Neuronal stem cell (in vitro differentiated cells): ENCODE results near the gene PSMD1.

Experiments
- DNase-seq: peaks from one replicate; pipeline ENCODE4 v3.0.0-alpha.2; 2013; ENCODE audit warnings: low spot score
- H2AFZ ChIP-seq: one replicate; pipeline ENCODE4 v1.6.1; 2013; ENCODE audit warnings: mild to moderate bottlenecking, low read length, inconsistent platforms
- H2AK5ac ChIP-seq: 2 replicates; pipeline ENCODE4 v1.6.1; 2013; ENCODE audit warnings: low read depth, mild to moderate bottlenecking, inconsistent platforms, low read length, moderate library complexity, mixed read lengths
- H2BK120ac ChIP-seq: 2 replicates; pipeline ENCODE4 v1.6.1; 2013; ENCODE audit warnings: low read depth, mild to moderate bottlenecking, inconsistent platforms, low read length, moderate library complexity, mixed read lengths
- H2BK12ac ChIP-seq: one replicate; pipeline ENCODE4 v1.6.1; 2013; ENCODE audit warnings: low read length, inconsistent platforms
- H2BK15ac ChIP-seq: 2 replicates; pipeline ENCODE4 v1.6.1; 2013; ENCODE audit warnings: mild to moderate bottlenecking, low read length, inconsistent platforms, mixed read lengths
- H2BK5ac ChIP-seq: one replicate; pipeline ENCODE4 v1.6.1; 2013; ENCODE audit warnings: inconsistent platforms, mild to moderate bottlenecking, low read length, moderate library complexity
- H3K14ac ChIP-seq: one replicate; pipeline ENCODE4 v1.6.1; 2013; ENCODE audit warnings: low read length, inconsistent platforms
- H3K18ac ChIP-seq: 2 replicates; pipeline ENCODE4 v1.6.1; 2013; ENCODE audit warnings: low read length, inconsistent platforms
- H3K23ac ChIP-seq: 2 replicates; pipeline ENCODE4 v1.6.1; 2013; ENCODE audit warnings: low read depth, mild to moderate bottlenecking, mixed read lengths, low read length, inconsistent platforms; ENCODE audit not compliant: poor library complexity
- H3K27ac ChIP-seq: replicated peaks from 3 replicates; pipeline ENCODE4 v1.5.1; 2013; ENCODE audit warnings: low read length, inconsistent platforms
- H3K27me3 ChIP-seq, 3 experiments: 2 replicates each; pipeline ENCODE4 v1.6.1; 2013; ENCODE audit warnings: low read length in 3 of 3, mild to moderate bottlenecking in 2 of 3, inconsistent platforms in 1 of 3, low read depth in 1 of 3, mixed read lengths in 1 of 3, moderate library complexity in 1 of 3; ENCODE audit not compliant: control insufficient read depth in 3 of 3, insufficient read depth in 3 of 3
- H3K36me3 ChIP-seq, 2 donors: replicated peaks in 1 of 2; 2 replicates each; pipeline ENCODE4 v1.6.1; 2013; ENCODE audit warnings: low read length in 2 of 2; ENCODE audit not compliant: control insufficient read depth in 2 of 2, insufficient read depth in 2 of 2
- H3K4ac ChIP-seq: 2 replicates; pipeline ENCODE4 v1.6.1; 2013; ENCODE audit warnings: inconsistent platforms, mild to moderate bottlenecking, low read length, moderate library complexity
- H3K4me1 ChIP-seq, 2 donors: 1 replicate in 1 of 2; 2 replicates in 1 of 2; pipeline ENCODE4 v1.6.1; 2013; ENCODE audit warnings: low read length in 2 of 2, low read depth in 1 of 2; ENCODE audit not compliant: control insufficient read depth in 2 of 2, insufficient read depth in 1 of 2
- H3K4me2 ChIP-seq: one replicate; pipeline ENCODE4 v1.6.1; 2013; ENCODE audit warnings: mild to moderate bottlenecking, low read length, inconsistent platforms; ENCODE audit not compliant: insufficient read depth, poor library complexity, severe bottlenecking
- H3K4me3 ChIP-seq, 2 donors: 2 replicates each; pipeline ENCODE4 v1.5.1; 2013; ENCODE audit warnings: low read length in 2 of 2, mild to moderate bottlenecking in 2 of 2, inconsistent platforms in 1 of 2, moderate library complexity in 1 of 2
- H3K79me1 ChIP-seq: one replicate; pipeline ENCODE4 v1.6.1; 2013; ENCODE audit warnings: low read depth, mild to moderate bottlenecking, inconsistent platforms, low read length, moderate library complexity
- H3K9ac ChIP-seq: one replicate; pipeline ENCODE4 v1.6.1; 2013; ENCODE audit warnings: mild to moderate bottlenecking, low read depth, low read length, inconsistent platforms; ENCODE audit not compliant: poor library complexity
- H3K9me3 ChIP-seq, 2 donors: replicated peaks in 1 of 2; 2 replicates each; pipeline versions ENCODE3 to v1.6.1; 2013; ENCODE audit warnings: low read length in 2 of 2, mild to moderate bottlenecking in 2 of 2, inconsistent platforms in 1 of 2, low read depth in 1 of 2, mixed read lengths in 1 of 2, moderate library complexity in 1 of 2; ENCODE audit not compliant: control insufficient read depth in 2 of 2, insufficient read depth in 1 of 2
- H4K8ac ChIP-seq: one replicate; pipeline ENCODE4 v1.6.1; 2013; ENCODE audit warnings: low read depth, mild to moderate bottlenecking, inconsistent platforms, low read length, moderate library complexity
- H4K91ac ChIP-seq: one replicate; pipeline ENCODE4 v1.6.1; 2013; ENCODE audit warnings: low read length, low read depth, mild to moderate bottlenecking, inconsistent platforms; ENCODE audit not compliant: poor library complexity
- WGBS, 2 donors: extraction: QIAGEN DNeasy Blood & Tissue Kit; methylation state at CpG; one replicate each; pipeline ENCODE4 v1.1.7; 2013; ENCODE audit warnings: missing lambda C conversion rate in 2 of 2, mixed read lengths in 1 of 2; ENCODE audit not compliant: insufficient read length in 2 of 2, insufficient replicate concordance in 1 of 2; ENCODE audit errors: extremely low coverage in 2 of 2; 5-methylcytosine and 5-hydroxymethylcytosine counted together

PSMD1 gene

DNA sequence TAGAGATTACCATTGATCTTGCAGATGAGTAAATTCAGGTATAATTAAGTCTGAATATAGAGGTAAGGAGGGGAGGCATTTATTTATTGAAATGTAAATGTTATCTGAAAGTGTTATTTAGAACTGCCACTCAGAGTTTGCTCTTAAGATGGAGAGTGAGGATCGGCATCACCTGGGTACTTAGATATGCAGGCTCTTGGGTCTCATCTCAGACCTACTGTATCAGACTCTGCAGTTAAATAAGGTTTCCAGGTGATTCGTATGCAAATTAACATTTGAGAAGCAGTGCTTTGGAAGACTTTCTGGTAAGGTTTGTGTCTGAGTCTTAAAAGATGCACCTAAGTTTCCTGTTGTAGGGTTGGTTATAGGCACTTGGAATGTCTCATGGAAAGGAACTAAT, 59.0 kb downstream of the PSMD1 start:
- Histone ChIP-seq H3K79me1 (no peaks in the 10 kb centered on the region), H4K91ac (no peak overlapping the region), H3K27me3 (no peaks in the 10 kb centered on the region), H3K27ac (no peak overlapping the region), H3K9me3 (no peaks in the 10 kb centered on the region), H3K9ac (no peak overlapping the region), H3K4ac (no peak overlapping the region), H4K8ac (no peak overlapping the region), H2BK5ac (no peak overlapping the region), H2BK12ac (no peak overlapping the region), H2AFZ (no peak overlapping the region), H3K4me1 (no peaks in the 10 kb centered on the region), H3K4me3 (no peak overlapping the region), H2BK120ac (no peak overlapping the region), H3K14ac (no peak overlapping the region), H3K36me3 (peaks cover 2 to 45% of the 10 kb centered on the region in 2 donors), H3K4me2 (no peak overlapping the region), H3K18ac (no peak overlapping the region), H2BK15ac (no peak overlapping the region), H2AK5ac (no peak overlapping the region), H3K23ac (no peak overlapping the region)
- no peak for DNase-seq
- no CpG with 5 or more reads among the region's 2 CpGs for WGBS, 2 donors

DNA sequence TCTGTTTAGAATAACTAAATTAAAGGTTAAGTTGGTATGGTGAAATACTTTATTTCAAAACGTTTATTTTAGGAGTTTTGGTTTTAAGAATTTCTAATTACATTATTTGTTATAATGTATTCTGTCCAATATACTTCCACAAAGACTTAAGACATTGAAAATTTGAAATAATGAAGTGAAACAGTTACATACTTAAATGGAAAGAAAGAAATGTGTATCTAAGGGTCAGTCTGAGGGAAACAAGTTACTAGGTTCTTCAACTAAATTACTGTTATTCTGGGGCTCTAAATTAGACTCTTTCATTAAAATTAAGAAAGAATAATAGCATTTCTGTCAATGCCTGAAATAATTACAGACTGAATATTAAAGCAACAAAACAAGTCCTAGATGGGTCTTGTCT, 60.5 kb downstream of the PSMD1 start:
- H2BK12ac ChIP-seq = no peak overlapping the region
- WGBS, 2 donors = no CpG with 5 or more reads among the region's 1 CpG

DNA sequence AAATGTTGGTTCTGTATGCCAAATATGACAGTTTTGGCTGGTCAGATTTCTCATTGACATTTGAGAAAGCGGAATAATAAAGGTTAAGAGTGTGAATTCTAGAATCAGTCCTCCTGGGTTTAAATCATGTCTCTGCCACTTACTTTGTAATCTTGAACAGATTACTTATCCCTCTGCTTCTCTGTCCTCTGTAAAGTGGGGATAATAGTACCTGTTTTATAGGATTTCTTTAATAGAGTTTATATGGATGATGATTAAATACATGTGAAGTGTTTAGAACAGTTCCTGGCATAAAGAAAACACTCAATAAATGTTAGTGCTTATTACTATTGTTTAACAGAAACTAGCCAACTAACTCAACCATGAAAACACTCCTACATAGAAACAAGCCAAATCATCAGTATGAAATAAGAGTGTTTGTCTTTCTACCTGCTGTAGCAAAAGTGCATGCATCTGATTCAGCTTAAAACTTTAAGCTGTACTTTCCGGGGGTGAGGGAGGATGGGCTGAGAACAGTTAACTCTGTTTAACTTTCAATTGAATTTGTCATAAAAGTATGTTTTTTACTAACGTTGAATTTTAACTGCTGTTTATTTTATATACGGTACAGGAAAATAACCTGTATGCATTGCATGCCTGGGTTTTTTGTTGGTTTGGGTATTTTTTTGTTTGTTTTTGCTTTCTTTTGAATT, 61.4 kb downstream of the PSMD1 start:
- Histone ChIP-seq H3K18ac (no peak overlapping the region), H3K79me1 (no peaks in the 10 kb centered on the region), H2BK5ac (no peak overlapping the region), H2BK15ac (no peak overlapping the region), H3K9me3 (no peaks in the 10 kb centered on the region), H3K23ac (no peak overlapping the region), H2AK5ac (no peak overlapping the region), H3K36me3 (peaks cover 2 to 21% of the 10 kb centered on the region in 2 donors), H2BK12ac (no peak overlapping the region), H2AFZ (no peak overlapping the region), H4K91ac (no peak overlapping the region), H3K27ac (no peak overlapping the region), H4K8ac (no peak overlapping the region), H3K14ac (no peak overlapping the region), H3K27me3 (no peaks in the 10 kb centered on the region), H3K4me1 (no peaks in the 10 kb centered on the region), H3K4me2 (no peak overlapping the region), H2BK120ac (no peak overlapping the region), H3K4ac (no peak overlapping the region), H3K4me3 (no peak overlapping the region), H3K9ac (no peak overlapping the region)
- DNase-seq = no peak
- WGBS, 2 donors = no CpG with 5 or more reads among the region's 4 CpGs

More for the DNA sequence above, 60.5 kb downstream of the PSMD1 start:
- H3K36me3 ChIP-seq = peaks cover 2 to 30% of the 10 kb centered on the region in 2 donors
- no peak overlapping the region for H2AFZ ChIP-seq
- H3K14ac ChIP-seq = no peak overlapping the region
- no peak overlapping the region for H2BK15ac ChIP-seq
- H3K23ac ChIP-seq = no peak overlapping the region
- H3K4ac ChIP-seq = no peak overlapping the region
- no peak overlapping the region for H2BK5ac ChIP-seq
- DNase-seq = no peak
- H3K4me3 ChIP-seq = no peak overlapping the region
- no peaks in the 10 kb centered on the region for H3K79me1 ChIP-seq
- no peaks in the 10 kb centered on the region for H3K4me1 ChIP-seq
- no peak overlapping the region for H4K91ac ChIP-seq
- no peaks in the 10 kb centered on the region for H3K27me3 ChIP-seq
- H3K18ac ChIP-seq = no peak overlapping the region
- H2BK120ac ChIP-seq = no peak overlapping the region
- H3K4me2 ChIP-seq = no peak overlapping the region
- H3K9ac ChIP-seq = no peak overlapping the region
- no peak overlapping the region for H2AK5ac ChIP-seq
- H3K9me3 ChIP-seq = no peaks in the 10 kb centered on the region
- no peak overlapping the region for H3K27ac ChIP-seq
- H4K8ac ChIP-seq = no peak overlapping the region

DNA sequence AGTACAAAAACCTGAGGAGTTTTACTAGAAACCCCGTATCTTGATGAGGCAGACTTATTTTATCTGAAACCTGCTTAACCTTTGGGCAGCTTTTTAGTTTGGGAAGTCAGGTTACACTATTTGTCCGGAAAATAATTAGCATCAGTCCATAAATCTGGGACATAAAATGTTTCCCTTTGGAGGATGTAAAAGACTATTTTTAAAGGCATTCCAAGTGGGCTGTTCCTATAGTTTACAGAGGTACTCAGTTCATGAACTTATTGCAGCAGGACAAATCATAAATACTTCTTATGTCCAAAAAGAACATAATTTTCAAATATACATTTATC, 61.9 kb downstream of the PSMD1 start:
- no peak overlapping the region for H3K4me2 ChIP-seq
- H3K23ac ChIP-seq = no peak overlapping the region
- H3K27me3 ChIP-seq = no peaks in the 10 kb centered on the region
- H2BK12ac ChIP-seq = no peak overlapping the region
- H3K14ac ChIP-seq = no peak overlapping the region
- no peaks in the 10 kb centered on the region for H3K9me3 ChIP-seq
- H2BK120ac ChIP-seq = no peak overlapping the region
- H2BK15ac ChIP-seq = no peak overlapping the region
- H3K4me3 ChIP-seq = no peak overlapping the region
- WGBS, 2 donors = no CpG with 5 or more reads among the region's 2 CpGs
- H2BK5ac ChIP-seq = no peak overlapping the region
- no peak overlapping the region for H3K18ac ChIP-seq
- no peak overlapping the region for H3K27ac ChIP-seq
- no peak overlapping the region for H3K9ac ChIP-seq
- peaks cover 2 to 4% of the 10 kb centered on the region in 2 donors for H3K4me1 ChIP-seq
- no peak for DNase-seq
- no peak overlapping the region for H4K8ac ChIP-seq
- H3K36me3 ChIP-seq = peaks cover 1 to 16% of the 10 kb centered on the region in 2 donors
- no peaks in the 10 kb centered on the region for H3K79me1 ChIP-seq
- no peak overlapping the region for H3K4ac ChIP-seq
- no peak overlapping the region for H4K91ac ChIP-seq
- H2AFZ ChIP-seq = no peak overlapping the region
- no peak overlapping the region for H2AK5ac ChIP-seq
